Panc1 (cell line): Measurements from ENCODE around the gene ZGRF1.

Experiments used
- TF ChIP-seq, protein P1 (sequence below), 2 experiments: IDR thresholded peaks; 2 replicates each; pipeline ENCODE4 v1.6.1; 2011 to 2012; ENCODE audit warnings: low read depth in 2 of 2, control low read depth in 1 of 2, low read length in 1 of 2, mild to moderate bottlenecking in 1 of 2, moderate library complexity in 1 of 2; ENCODE audit not compliant: insufficient read depth in 1 of 2
- TF ChIP-seq, protein P2 (sequence below): fragments of 450-650 bp; IDR thresholded peaks from 2 replicates; pipeline ENCODE4 v1.5.1; 2017; ENCODE audit warnings: mild to moderate bottlenecking

DNA sequence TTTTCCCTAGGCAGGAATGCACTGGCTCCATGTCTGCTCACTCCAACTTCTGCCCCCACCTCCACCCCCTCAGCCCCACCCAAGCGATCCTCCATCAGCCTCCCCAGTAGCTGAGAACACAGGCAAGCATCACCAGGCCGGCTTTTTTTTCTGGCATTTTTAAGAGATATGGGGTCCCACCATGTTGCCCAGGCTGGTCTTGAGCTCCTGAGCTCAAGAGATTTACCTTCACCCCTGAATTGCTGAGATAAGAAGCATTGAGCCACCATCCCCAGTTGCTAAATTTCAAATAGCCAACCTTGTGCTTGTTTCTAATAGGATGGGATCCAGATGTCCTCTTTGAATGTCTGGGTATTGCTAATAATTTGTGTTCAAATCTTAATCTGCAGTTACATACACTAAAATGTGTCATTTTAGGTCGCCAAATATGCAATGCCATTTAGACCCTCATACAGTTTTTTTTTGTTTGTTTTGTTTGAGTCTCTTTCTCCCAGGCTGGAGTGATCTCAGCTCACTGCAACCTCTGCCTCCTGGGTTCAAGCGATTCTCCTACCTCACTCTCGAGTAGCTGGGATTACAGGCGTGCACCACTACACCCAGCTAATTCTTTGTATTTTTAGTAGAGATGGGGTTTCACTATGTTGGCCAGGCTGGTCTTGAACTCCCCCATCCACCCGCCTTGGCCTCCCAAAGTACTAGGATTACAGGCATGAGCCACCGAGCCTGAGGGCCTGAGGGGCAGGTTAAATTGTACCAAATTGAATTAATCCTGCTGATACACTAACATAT lies 9.0 kb upstream of the ZGRF1 start:
- TF ChIP-seq, protein P1, sequence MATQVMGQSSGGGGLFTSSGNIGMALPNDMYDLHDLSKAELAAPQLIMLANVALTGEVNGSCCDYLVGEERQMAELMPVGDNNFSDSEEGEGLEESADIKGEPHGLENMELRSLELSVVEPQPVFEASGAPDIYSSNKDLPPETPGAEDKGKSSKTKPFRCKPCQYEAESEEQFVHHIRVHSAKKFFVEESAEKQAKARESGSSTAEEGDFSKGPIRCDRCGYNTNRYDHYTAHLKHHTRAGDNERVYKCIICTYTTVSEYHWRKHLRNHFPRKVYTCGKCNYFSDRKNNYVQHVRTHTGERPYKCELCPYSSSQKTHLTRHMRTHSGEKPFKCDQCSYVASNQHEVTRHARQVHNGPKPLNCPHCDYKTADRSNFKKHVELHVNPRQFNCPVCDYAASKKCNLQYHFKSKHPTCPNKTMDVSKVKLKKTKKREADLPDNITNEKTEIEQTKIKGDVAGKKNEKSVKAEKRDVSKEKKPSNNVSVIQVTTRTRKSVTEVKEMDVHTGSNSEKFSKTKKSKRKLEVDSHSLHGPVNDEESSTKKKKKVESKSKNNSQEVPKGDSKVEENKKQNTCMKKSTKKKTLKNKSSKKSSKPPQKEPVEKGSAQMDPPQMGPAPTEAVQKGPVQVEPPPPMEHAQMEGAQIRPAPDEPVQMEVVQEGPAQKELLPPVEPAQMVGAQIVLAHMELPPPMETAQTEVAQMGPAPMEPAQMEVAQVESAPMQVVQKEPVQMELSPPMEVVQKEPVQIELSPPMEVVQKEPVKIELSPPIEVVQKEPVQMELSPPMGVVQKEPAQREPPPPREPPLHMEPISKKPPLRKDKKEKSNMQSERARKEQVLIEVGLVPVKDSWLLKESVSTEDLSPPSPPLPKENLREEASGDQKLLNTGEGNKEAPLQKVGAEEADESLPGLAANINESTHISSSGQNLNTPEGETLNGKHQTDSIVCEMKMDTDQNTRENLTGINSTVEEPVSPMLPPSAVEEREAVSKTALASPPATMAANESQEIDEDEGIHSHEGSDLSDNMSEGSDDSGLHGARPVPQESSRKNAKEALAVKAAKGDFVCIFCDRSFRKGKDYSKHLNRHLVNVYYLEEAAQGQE (IDR thresholded peaks at IDR 0.05; ENCODE audit: insufficient read depth in 1 of 2, low read depth in 2 of 2, low read length in 1 of 2) = no peak
- TF ChIP-seq, protein P2, sequence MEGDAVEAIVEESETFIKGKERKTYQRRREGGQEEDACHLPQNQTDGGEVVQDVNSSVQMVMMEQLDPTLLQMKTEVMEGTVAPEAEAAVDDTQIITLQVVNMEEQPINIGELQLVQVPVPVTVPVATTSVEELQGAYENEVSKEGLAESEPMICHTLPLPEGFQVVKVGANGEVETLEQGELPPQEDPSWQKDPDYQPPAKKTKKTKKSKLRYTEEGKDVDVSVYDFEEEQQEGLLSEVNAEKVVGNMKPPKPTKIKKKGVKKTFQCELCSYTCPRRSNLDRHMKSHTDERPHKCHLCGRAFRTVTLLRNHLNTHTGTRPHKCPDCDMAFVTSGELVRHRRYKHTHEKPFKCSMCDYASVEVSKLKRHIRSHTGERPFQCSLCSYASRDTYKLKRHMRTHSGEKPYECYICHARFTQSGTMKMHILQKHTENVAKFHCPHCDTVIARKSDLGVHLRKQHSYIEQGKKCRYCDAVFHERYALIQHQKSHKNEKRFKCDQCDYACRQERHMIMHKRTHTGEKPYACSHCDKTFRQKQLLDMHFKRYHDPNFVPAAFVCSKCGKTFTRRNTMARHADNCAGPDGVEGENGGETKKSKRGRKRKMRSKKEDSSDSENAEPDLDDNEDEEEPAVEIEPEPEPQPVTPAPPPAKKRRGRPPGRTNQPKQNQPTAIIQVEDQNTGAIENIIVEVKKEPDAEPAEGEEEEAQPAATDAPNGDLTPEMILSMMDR = no peak
